Measurements from ENCODE around the gene SHOC2. TPM values are rescaled to one million over a fixed set of nuclear protein-coding genes. Genes with fewer than 3 reads are reported as not detected.
A peak's percentile ranks its signal among the peaks of the same experiment; 100 is the strongest.

The SHOC2 gene
- total and polyA plus RNA-seq, 9 of the 15 experiments (the other 6 are each of a cell fraction or from before 2014, with no cell fraction given): 9.2 to 17.5 (median 14.9) TPM

- no peak overlapping the region for H3K4me2 ChIP-seq (ENCODE audit: insufficient read depth, low read length)
- H3K9me3 ChIP-seq (replicated peaks; ENCODE audit: control insufficient read depth, insufficient read depth, low read depth, low read length): no peaks in the 10 kb centered on the region
- H3K9me1 ChIP-seq (ENCODE audit: control insufficient read depth, insufficient read depth, low read length): no peaks in the 10 kb centered on the region
- no peaks in the 10 kb centered on the region for H3K4me1 ChIP-seq (replicated peaks in 1 of 2; ENCODE audit: control insufficient read depth in 2 of 2, insufficient read depth in 2 of 2, low read length in 2 of 2)
- FAIRE-seq (no peak), DNase-seq (ENCODE audit: extremely low read depth in 1 of 4, low spot score in 3 of 4) (peak in 2 of 4 experiments; percentile 8 to 16), ATAC-seq (peak; percentile 80)
- BruUV-seq (replicated peaks): no TSS peak
- intact Hi-C loops (cut with micrococcal nuclease): no loop called here
- no peak overlapping the region for H3K27ac ChIP-seq (ENCODE audit: extremely low read depth, low read depth, low read length)
- 57% methylated on average over 7 of the region's 7 CpGs for WGBS (ENCODE audit: insufficient coverage, low coverage, missing lambda C conversion rate)
- H4K20me1 ChIP-seq (replicated peaks; ENCODE audit: control insufficient read depth, insufficient read depth, low read length): no peaks in the 10 kb centered on the region
- H3K27me3 ChIP-seq (ENCODE audit: control insufficient read depth in 2 of 2, insufficient read depth in 2 of 2, low read length in 2 of 2): no peaks in the 10 kb centered on the region
- ChIA-PET CTCF (ENCODE audit: low intra/inter-chr PET ratio) (no interaction called here), POLR2A (interaction anchor here (1.0 to 1.6 kb wide), 5 partner anchors 9 to 17 kb away, joined by 3 to 5 read pairs (median 4); partner anchors contain the start of gene SHOC2)
- no peak overlapping the region for H3K9ac ChIP-seq (ENCODE audit: insufficient read depth in 1 of 2, low read depth in 2 of 2, low read length in 2 of 2)
- no peaks in the 10 kb centered on the region for H3K79me2 ChIP-seq (ENCODE audit: control insufficient read depth, insufficient read depth, low read length)
- H3K36me3 ChIP-seq (ENCODE audit: control insufficient read depth, insufficient read depth, low read length): 0 out of 3 replicates have a peak, but pooled peaks cover 8% of the 10 kb centered on the region
- in situ Hi-C loops (cut with MboI): no loop called here
- H3K4me3 ChIP-seq: no peak overlapping the region
- H2AFZ ChIP-seq (ENCODE audit: low read depth, low read length): no peak overlapping the region
- TF ChIP-seq SP2 (IDR thresholded peaks at IDR 0.05; ENCODE audit: extremely low read depth, low read depth, low read length, poor library complexity, severe bottlenecking) (no peak), EGR1 (conservative IDR thresholded peaks at IDR 0.05) (peak; percentile 37; the same call in 1 of the 2 replicates), KDM1A (IDR thresholded peaks at IDR 0.05) (no peak), RNF2 (IDR thresholded peaks at IDR 0.05) (no peak), ETV1 (tag; conservative IDR thresholded peaks at IDR 0.05; ENCODE audit: low read depth) (no peak), SMC3 (conservative IDR thresholded peaks at IDR 0.05; ENCODE audit: insufficient read depth, low read depth, low read length) (no peak), NR1H2 (CRISPR knock-in tag; IDR thresholded peaks at IDR 0.05) (no peak), FOSL1 (tag; conservative IDR thresholded peaks at IDR 0.05) (peak; percentile 75), THAP12 (CRISPR knock-in tag; IDR thresholded peaks at IDR 0.05) (no peak), KDM2B (CRISPR knock-in tag; IDR thresholded peaks at IDR 0.05) (no peak), KLF6 (CRISPR knock-in tag; IDR thresholded peaks at IDR 0.05; ENCODE audit: borderline replicate concordance) (no peak), ARNT (IDR thresholded peaks at IDR 0.05) (peak in 1 of 2 experiments; percentile 61; a peak in 1 of 4 replicates), ZNF512 (tag; IDR thresholded peaks at IDR 0.05) (no peak), L3MBTL2 (IDR thresholded peaks at IDR 0.05) (no peak), SLC30A9 (CRISPR knock-in tag; IDR thresholded peaks at IDR 0.05) (no peak), SREBF1 (IDR thresholded peaks at IDR 0.05; ENCODE audit: borderline replicate concordance, low read depth, low read length) (no peak), ZNF695 (CRISPR knock-in tag; IDR thresholded peaks at IDR 0.05) (no peak)
- TF ChIP-seq, protein P1, sequence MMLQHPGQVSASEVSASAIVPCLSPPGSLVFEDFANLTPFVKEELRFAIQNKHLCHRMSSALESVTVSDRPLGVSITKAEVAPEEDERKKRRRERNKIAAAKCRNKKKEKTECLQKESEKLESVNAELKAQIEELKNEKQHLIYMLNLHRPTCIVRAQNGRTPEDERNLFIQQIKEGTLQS (IDR thresholded peaks at IDR 0.05): peak; percentile 89
- TF ChIP-seq, protein P1 (CRISPR knock-in tag; conservative IDR thresholded peaks at IDR 0.05): no peak
These were observed 17.2 kb upstream of the SHOC2 start for GRCh38 chr10:110901954-110902819.

Data from K562 (cell line).